CD4-positive, alpha-beta T cell treated with Interleukin-15 for 4 hours (primary cell): Measurements from ENCODE around the gene ACAP3.

Experiments
- DNase-seq: peaks from one replicate; pipeline ENCODE4 v3.0.0-alpha.2; 2020; ENCODE audit warnings: low spot score

ACAP3 gene

GRCh38 chr1:1299686-1300351, 7.9 kb downstream of the ACAP3 start:
- no peak for DNase-seq

DNA sequence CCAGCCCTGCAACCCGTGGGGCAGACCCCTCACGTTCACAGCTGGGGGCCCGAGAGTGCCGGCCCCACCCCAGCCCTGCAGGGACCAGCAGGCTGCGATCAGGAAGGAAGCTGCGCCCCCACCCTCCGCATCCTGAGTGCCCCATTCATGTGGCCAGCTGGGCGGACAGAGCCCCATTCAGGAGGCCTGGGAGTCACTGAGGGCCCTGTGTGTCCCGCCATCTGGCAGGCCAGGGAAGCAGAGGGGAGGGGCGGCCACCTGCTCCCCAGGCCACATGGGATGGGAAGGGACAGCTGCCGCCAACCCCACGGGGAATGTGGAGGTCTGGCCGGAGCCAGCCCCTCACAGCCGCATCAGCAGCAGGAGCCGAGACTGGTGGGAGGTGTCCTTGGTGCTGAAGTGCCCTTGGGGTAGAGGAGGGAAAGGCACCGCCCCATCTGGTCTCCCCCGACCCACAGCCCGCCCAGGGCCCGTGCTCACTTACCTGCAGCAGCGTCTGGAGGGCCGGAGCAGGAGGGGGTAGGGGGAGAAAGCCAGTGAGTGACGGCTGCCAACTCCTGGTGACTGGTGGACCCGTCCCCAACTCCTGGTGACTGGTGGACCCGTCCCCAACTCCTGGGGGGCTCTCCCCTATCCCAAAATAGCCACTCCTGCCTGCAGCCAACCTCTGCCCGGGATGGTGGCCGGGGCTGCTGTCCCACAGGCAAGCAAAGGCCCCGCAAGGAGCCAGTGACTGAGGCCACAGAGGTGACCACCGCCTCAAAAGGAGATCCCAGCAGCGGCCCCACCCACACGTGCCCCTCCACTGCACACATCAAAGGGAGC, 8.7 kb downstream of the ACAP3 start:
- no peak for DNase-seq

- DNase-seq, result no peak
Observed at GRCh38 chr1:1297802-1298424, 9.8 kb downstream of the ACAP3 start.

DNA sequence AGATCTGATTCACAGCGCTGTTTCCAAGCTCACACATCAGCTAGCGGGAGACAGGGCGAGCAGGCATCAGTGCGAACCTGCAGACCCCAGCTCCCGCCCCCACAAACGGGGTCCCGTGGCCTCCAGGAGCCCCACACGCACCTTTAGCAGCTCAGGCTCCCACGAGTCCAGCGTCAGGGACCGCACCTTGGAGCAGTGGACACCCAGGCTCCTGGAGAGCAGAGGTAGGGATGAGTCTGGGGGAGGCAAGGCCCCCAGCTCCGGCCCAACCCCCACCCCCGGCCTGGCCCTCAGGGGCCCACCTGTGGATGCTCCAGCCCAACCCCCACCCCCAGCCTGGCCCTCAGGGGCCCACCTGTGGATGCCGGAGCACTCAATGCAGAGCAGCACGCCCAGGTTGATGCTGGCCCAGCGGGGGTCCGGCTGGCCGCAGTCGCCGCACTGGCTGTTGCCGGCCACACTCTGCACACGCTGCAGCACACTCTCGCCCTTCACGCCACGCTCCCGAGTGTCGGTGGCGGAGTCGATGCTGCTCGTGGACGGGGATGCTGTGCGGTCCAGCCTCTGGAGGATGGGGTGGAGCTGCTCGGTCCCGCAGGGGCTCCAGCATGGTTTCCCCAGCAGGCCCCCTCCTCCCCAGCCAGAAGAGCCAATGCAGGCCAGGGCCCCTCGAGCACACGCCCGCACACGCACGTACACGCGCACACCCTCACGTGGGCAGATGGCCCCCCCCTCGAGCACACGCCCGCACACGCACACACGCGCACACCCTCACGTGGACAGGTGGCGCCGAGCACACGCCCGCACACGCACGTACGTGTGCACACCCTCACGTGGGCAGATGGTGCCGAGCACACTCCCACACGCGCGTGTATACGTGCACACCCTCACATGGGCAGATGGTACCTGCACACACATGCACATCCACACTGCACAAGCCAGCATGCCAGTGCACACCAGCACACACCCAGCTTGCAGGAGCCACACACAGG, 11.4 kb downstream of the ACAP3 start:
- no peak for DNase-seq

DNA sequence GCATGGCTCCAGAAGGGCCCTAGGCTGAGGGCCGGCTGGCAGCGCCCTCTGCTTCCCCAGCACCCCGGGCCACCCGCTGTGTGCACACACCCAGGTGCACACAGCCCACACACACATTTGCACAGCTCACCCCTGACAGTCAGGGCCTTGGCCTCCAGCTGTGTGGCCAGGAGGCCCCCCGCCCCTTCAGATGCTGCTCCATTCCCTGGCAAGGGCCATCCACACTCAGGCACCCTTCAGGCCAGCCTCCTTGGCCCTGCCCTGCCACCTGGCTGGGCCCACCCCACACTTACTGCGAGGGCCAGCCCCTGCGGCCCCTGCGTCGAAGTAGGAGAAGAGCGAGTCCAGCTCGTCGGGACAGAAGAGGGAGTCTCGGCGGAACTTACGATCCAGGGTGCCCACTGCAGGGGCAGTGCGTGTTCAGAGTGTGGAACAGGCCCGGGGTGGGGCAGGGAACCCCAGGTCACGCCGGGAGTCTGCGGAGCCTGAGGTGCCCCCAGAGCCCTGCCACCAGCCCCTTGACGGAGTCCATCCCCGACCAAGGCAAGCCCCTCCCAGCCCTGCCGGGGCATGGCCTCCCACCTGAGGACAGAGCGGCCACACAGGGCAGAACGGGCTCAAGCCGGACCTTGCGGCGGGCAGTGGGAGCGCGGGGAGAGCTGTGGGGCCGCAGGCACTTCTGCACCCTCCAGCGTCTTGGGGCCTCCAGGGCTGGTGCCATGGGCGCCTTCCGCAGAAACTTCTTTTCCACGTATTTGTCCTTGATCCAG, 12.4 kb downstream of the ACAP3 start:
- DNase-seq, result no peak

- DNase-seq, result no peak
Observed at GRCh38 chr1:1294250-1294890, 13.4 kb downstream of the ACAP3 start.

GRCh38 chr1:1293263-1294249, 14.2 kb downstream of the ACAP3 start:
- no peak for DNase-seq

GRCh38 chr1:1292851-1293250, 14.9 kb downstream of the ACAP3 start:
- no peak for DNase-seq

DNA sequence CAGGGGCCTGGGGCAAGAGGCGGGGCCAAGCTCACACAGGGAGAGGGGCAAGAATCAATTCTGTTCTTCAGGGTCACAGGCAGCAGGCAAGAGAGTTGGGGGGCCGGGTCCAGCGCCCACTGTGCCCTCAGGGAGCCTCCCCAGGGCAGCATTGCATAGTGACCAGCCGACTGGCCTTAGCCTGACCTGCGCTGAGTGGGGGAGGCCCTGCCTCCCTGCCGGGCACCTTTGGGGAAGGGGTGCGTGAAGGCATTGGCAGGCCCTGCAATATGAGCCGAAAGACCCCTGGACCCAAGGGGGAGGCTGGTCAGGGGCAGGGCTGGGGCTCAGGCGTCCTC, 15.3 kb downstream of the ACAP3 start:
- no peak for DNase-seq

- DNase-seq, result peak; percentile 69
Observed at GRCh38 chr1:1291548-1292441, 15.9 kb downstream of the ACAP3 start.

GRCh38 chr1:1291023-1291528, 16.7 kb downstream of the ACAP3 start:
- no peak for DNase-seq

DNA sequence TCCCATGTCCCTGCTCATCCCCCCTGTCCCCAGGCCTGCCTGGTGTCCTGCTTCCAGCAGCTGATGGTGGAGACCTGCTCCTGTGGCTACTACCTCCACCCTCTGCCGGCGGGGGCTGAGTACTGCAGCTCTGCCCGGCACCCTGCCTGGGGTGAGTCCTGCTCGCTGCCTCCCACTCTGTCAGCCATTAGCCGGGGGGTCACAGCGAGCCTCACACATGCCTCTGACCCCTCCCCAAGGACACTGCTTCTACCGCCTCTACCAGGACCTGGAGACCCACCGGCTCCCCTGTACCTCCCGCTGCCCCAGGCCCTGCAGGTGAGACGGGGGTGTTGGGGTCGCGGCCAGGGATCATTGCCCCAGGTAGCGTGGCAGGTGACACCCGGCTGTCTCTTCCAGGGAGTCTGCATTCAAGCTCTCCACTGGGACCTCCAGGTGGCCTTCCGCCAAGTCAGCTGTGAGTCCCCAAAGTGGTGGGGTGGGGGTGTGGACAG, 17.4 kb downstream of the ACAP3 start:
- DNase-seq, result peak; percentile 74

GRCh38 chr1:1287288-1288110, 20.2 kb downstream of the ACAP3 start:
- no peak for DNase-seq

GRCh38 chr1:1286313-1287261, 21.1 kb downstream of the ACAP3 start:
- DNase-seq, result no peak

- DNase-seq, result no peak
Observed at GRCh38 chr1:1285611-1286311, 22.0 kb downstream of the ACAP3 start.
